Right atrium auricular region (tissue), 2 donors: ENCODE results near the gene COL25A1. TPM values are rescaled to one million over a fixed set of nuclear protein-coding genes. Genes with fewer than 3 reads are reported as not detected.
"Not testable (repeated sequence)": the region's sequence is repeated elsewhere in the genome, so short reads cannot be mapped to it uniquely, and the experiment has no call there.

Experiments
- DNase-seq: peaks from one replicate; pipeline ENCODE4 v3.0.0-alpha.2; 2019; ENCODE audit warnings: low spot score
- H3K27ac ChIP-seq, 2 donors: fragments of 200-600 bp; sonication (generic); 1 replicate in 1 of 2; 2 replicates in 1 of 2; pipeline ENCODE4 v1.5.1; 2016 to 2019
- H3K27me3 ChIP-seq, 2 donors: fragments of 200-600 bp; sonication (generic); one replicate each; pipeline versions ENCODE4 v1.5.1 to v1.6.0; 2017 to 2019
- H3K36me3 ChIP-seq: fragments of 200-600 bp; sonication (generic); one replicate; pipeline ENCODE4 v1.5.1; 2016
- H3K4me1 ChIP-seq, 2 donors: fragments of 200-600 bp; sonication (generic); one replicate each; pipeline versions ENCODE4 v1.5.1 to v1.6.0; 2017 to 2019
- H3K4me3 ChIP-seq, 2 donors: fragments of 200-600 bp; sonication (generic); 1 replicate in 1 of 2; 2 replicates in 1 of 2; pipeline ENCODE4 v1.5.1; 2017 to 2019; ENCODE audit warnings: mild to moderate bottlenecking in 1 of 2, moderate library complexity in 1 of 2
- H3K9me3 ChIP-seq, 2 donors: fragments of 200-600 bp; sonication (generic); one replicate each; pipeline ENCODE4 v1.5.1; 2019
- total RNA-seq, 2 donors: library from RNA; depleted of rRNA; stranded (reverse); fragments of >200 nt; gene quantifications; one replicate each; pipeline ENCODE4 v1.1.0, GENCODE V29; 2016
- TF ChIP-seq, protein P1 (sequence below), 2 donors: fragments of 200-600 bp; sonication (generic); IDR thresholded peaks; one replicate each; pipeline ENCODE4 v1.5.1; 2019; ENCODE audit warnings: antibody characterized with exemption in 2 of 2

Gene COL25A1
- total RNA-seq, 2 donors from 2014 or later = 0.26 to 0.59 TPM

DNA sequence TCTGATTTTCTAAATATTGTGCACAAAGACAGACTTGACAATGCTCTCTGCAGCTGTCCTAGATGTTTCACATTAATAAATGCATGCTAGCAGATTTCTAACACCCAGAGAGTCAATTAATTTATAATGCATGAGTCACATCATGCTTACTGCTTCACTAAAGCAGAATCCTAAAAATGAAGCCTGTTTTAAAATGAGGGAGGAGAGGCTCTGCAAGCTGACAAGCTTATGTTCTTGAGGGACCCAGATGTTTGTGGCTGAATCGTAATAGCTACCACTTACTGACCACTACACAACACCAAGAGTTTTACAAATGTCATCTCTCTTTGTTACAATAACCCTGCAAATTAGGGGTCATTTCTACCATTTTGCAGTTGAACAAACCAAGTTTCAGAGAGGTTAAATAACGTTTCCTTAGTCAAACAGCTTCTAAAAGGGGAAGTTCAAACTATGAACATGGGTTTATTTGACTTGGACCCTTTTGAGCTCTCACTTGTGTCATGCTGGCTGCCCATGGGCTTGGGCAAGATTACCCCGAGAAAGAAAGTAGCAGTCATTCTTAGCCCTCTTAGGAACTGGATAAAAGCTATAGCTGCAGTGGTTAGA, 276.9 kb downstream of the COL25A1 start:
- H3K27ac ChIP-seq = no peak overlapping the region

DNA sequence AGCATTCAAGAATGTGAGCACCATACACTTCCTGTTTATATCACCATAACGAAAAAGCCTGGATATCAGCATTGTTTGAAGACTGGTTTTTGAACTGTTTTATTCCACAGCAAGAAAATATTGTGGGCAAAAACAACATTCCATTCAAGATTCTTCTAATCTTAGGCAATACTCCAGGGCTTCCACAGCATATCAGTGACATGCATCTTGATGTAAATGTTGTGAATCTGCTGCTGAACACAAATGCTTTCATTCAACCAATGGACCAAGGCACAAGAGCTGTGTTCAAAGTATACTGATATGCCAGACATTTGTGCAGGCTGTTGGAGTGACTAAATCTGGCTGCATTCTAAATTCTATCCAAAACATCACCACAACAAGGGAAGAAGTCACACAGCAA, 279.5 kb downstream of the COL25A1 start:
- Histone ChIP-seq H3K36me3 (no peaks in the 10 kb centered on the region), H3K4me3 (no peak overlapping the region), H3K9me3 (peaks cover 0 to 4% of the 10 kb centered on the region in 2 donors), H3K27ac (no peak overlapping the region), H3K27me3 (no peaks in the 10 kb centered on the region), H3K4me1 (no peaks in the 10 kb centered on the region)
- TF ChIP-seq, protein P1, sequence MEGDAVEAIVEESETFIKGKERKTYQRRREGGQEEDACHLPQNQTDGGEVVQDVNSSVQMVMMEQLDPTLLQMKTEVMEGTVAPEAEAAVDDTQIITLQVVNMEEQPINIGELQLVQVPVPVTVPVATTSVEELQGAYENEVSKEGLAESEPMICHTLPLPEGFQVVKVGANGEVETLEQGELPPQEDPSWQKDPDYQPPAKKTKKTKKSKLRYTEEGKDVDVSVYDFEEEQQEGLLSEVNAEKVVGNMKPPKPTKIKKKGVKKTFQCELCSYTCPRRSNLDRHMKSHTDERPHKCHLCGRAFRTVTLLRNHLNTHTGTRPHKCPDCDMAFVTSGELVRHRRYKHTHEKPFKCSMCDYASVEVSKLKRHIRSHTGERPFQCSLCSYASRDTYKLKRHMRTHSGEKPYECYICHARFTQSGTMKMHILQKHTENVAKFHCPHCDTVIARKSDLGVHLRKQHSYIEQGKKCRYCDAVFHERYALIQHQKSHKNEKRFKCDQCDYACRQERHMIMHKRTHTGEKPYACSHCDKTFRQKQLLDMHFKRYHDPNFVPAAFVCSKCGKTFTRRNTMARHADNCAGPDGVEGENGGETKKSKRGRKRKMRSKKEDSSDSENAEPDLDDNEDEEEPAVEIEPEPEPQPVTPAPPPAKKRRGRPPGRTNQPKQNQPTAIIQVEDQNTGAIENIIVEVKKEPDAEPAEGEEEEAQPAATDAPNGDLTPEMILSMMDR (IDR thresholded peaks at IDR 0.05) = no peak
- DNase-seq = no peak

More for the DNA sequence above, 276.9 kb downstream of the COL25A1 start:
- no peak for DNase-seq
- TF ChIP-seq, protein P1 (IDR thresholded peaks at IDR 0.05) = no peak
- no peaks in the 10 kb centered on the region for H3K27me3 ChIP-seq
- H3K9me3 ChIP-seq = peaks cover 0 to 4% of the 10 kb centered on the region in 2 donors
- no peaks in the 10 kb centered on the region for H3K4me1 ChIP-seq
- H3K36me3 ChIP-seq = no peaks in the 10 kb centered on the region
- no peak overlapping the region for H3K4me3 ChIP-seq

DNA sequence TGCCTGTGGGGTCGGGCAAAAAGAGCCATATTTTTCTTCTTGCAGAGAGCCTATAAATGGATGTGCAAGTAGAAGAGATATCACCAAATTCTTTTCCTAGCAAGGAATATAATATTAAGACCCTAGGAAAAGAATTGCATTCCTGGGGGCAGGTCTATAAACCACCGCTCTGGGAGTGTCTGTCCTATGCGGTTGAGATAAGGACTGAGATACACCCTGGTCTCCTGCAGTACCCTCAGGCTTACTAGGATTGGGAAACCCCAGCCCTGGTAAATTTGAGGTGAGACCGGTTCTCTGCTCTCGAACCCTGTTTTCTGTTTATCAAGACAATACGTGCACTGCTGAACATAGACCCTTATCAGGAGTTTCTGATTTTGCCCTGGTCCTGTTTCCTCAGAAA, 280.8 kb downstream of the COL25A1 start:
- not testable (repeated sequence) for H3K36me3 ChIP-seq, H3K9me3 ChIP-seq, H3K4me3 ChIP-seq, DNase-seq, H3K27ac ChIP-seq, H3K4me1 ChIP-seq, H3K27me3 ChIP-seq

DNA sequence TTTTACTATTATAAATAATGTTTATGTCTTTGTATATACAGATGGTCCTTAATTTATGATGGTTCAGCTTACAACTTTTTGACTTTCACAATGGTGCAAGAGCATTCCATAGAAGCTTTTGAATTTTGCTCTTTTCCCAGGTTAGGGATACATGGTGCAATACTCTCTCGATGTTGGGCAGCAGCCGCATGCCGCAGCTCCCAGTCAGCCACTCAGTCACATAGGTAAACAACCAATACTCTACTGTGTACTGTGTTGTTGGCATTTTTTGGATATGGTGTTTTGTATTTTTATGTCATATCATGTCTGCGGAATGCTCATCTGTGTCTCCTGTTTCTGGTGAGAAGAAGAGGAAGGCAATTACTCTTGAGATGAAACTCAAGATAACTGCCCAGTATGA, 281.6 kb downstream of the COL25A1 start:
- Histone ChIP-seq H3K27ac (no peak overlapping the region), H3K9me3 (peaks cover 0 to 4% of the 10 kb centered on the region in 2 donors), H3K4me3 (no peak overlapping the region), H3K4me1 (no peaks in the 10 kb centered on the region), H3K36me3 (no peaks in the 10 kb centered on the region), H3K27me3 (no peaks in the 10 kb centered on the region)
- TF ChIP-seq, protein P1 (IDR thresholded peaks at IDR 0.05) = no peak
- no peak for DNase-seq

DNA sequence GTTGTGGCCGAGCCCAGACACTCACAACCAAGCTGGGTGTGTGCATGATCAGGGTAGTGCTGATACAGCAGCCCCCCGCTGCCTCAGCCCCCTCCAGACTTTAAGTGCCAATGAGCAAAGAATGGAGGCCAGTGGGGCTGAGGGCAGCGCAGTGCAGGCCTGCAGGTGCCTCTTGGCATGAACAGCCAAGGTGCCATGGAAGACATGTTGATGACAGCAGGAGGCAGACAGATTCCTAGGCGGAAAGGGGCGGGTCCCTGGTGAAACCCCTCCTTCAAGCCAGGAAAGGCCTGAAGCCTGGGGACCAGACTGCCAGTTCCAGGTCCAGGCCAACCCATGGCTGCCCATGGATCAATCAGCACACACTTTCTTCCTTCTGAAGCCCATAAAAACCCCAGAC, 286.3 kb downstream of the COL25A1 start:
- H3K36me3 ChIP-seq = no peaks in the 10 kb centered on the region
- TF ChIP-seq, protein P1 (IDR thresholded peaks at IDR 0.05) = no peak
- no peaks in the 10 kb centered on the region for H3K27me3 ChIP-seq
- peaks cover 0 to 4% of the 10 kb centered on the region in 2 donors for H3K9me3 ChIP-seq
- H3K27ac ChIP-seq = no peak overlapping the region
- no peak for DNase-seq
- H3K4me1 ChIP-seq = no peaks in the 10 kb centered on the region
- H3K4me3 ChIP-seq = no peak overlapping the region

DNA sequence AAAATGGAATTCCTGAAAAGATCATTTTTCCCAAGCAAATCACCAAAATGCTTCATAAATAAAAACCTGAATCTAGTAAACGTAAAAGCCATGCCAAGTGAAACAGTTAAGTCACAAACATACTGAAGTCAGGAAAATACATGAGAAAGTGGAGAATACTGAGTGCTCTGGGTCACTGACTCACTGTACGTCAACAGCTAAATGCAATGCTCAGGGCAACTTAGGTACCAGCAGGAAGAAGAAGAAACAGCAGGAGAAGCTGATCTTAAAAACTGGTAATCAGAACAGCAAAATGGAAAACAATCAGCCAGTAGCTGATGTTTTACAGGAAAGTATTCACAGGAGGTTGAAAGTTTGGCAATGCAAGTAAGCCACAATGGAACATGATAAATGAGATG, 287.0 kb downstream of the COL25A1 start:
- Histone ChIP-seq H3K9me3 (no peaks in the 10 kb centered on the region), H3K27me3 (no peaks in the 10 kb centered on the region), H3K36me3 (no peaks in the 10 kb centered on the region), H3K4me1 (no peaks in the 10 kb centered on the region), H3K4me3 (no peak overlapping the region), H3K27ac (no peak overlapping the region)
- TF ChIP-seq, protein P1 (IDR thresholded peaks at IDR 0.05) = no peak
- DNase-seq = no peak
